ENCODE data around the gene SALL1.

SALL1 gene

GRCh38 chr16:51149721-51150164 is 1.3 kb downstream of the SALL1 start:
- Histone ChIP-seq H2BK15ac (ENCODE audit: low read depth, poor library complexity, severe bottlenecking) (peak overlapping the region; percentile 84), H2BK5ac (ENCODE audit: low read depth, low read length, poor library complexity, severe bottlenecking) (peak overlapping the region; percentile 94), H2BK12ac (ENCODE audit: low read length in 2 of 2) (peak overlapping the region; percentile 89 to 94), H4K91ac (ENCODE audit: low read length) (peak overlapping the region; percentile 93), H3K9ac (ENCODE audit: low read length) (peak overlapping the region; percentile 89), H4K8ac (ENCODE audit: low read length) (peak overlapping the region; percentile 81), H3K9me3 (ENCODE audit: control insufficient read depth, low read length) (no peaks in the 10 kb centered on the region), H3K4me2 (ENCODE audit: low read length, poor library complexity, severe bottlenecking) (peak overlapping the region; percentile 98), H3K79me1 (replicated peaks; ENCODE audit: low read length, poor library complexity, severe bottlenecking) (peaks cover 2% of the 10 kb centered on the region), H3K4ac (ENCODE audit: low read depth in 1 of 2, low read length in 2 of 2) (peak overlapping the region; percentile 94 to 98), H3K27ac (ENCODE audit: low read length, poor library complexity, severe bottlenecking) (peak overlapping the region; percentile 69), H3K23ac (ENCODE audit: low read length in 2 of 2) (peak overlapping the region in 1 of 2 experiments; percentile 99), H3K4me3 (ENCODE audit: insufficient read depth in 1 of 2, low read depth in 1 of 2, low read length in 2 of 2) (peak overlapping the region; percentile 82 to 94), H3K27me3 (ENCODE audit: control insufficient read depth in 1 of 2, insufficient read depth in 1 of 2, low read length in 2 of 2) (peaks cover 14 to 26% of the 10 kb centered on the region in 2 experiments), H3K18ac (ENCODE audit: low read depth in 1 of 2, low read length in 2 of 2) (peak overlapping the region; percentile 100), H3K14ac (ENCODE audit: low read length in 2 of 2) (peak overlapping the region in 1 of 2 experiments; percentile 87), H3K4me1 (ENCODE audit: control insufficient read depth, insufficient read depth, low read depth, low read length) (peaks cover 20% of the 10 kb centered on the region), H3K36me3 (ENCODE audit: control insufficient read depth in 1 of 2, insufficient read depth in 2 of 2, low read depth in 1 of 2, low read length in 2 of 2) (no peaks in the 10 kb centered on the region), H2BK120ac (ENCODE audit: low read depth, low read length) (peak overlapping the region; percentile 80), H2AFZ (ENCODE audit: low read depth, low read length) (peak overlapping the region; percentile 42), H2AK5ac (ENCODE audit: low read length, severe bottlenecking) (no peak overlapping the region)
- WGBS = under 1% methylated on average over 35 of the region's 35 CpGs
- peak; percentile 25 for DNase-seq

DNA sequence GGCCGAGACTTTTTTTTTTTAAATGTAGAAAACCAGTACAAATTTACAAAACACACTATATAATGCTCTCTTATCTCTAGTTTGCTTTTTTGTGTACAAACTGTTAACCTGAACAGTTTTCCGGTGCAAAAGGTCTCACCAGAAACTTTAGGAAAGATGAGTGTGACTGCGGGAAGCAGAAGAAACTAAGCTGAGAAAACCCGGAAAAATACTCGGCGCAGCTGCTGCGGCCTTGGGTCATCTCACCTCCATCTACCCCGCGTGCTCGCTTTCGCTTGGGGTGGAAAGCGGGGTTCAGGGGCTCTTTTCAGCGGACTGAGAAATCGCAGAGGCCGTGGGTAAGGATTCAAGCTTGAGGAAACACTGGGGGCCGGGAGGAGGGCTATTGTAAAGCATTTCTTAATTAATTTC is 1.8 kb downstream of the SALL1 start:
- Histone ChIP-seq H3K27me3 (ENCODE audit: control insufficient read depth in 1 of 2, insufficient read depth in 1 of 2, low read length in 2 of 2) (peaks cover 9 to 21% of the 10 kb centered on the region in 2 experiments), H3K4me1 (ENCODE audit: control insufficient read depth, insufficient read depth, low read depth, low read length) (peaks cover 15% of the 10 kb centered on the region), H3K4ac (ENCODE audit: low read depth in 1 of 2, low read length in 2 of 2) (peak overlapping the region in 1 of 2 experiments; percentile 98), H4K8ac (ENCODE audit: low read length) (no peak overlapping the region), H3K18ac (ENCODE audit: low read depth in 1 of 2, low read length in 2 of 2) (peak overlapping the region; percentile 100), H2AFZ (ENCODE audit: low read depth, low read length) (no peak overlapping the region), H3K36me3 (ENCODE audit: control insufficient read depth in 1 of 2, insufficient read depth in 2 of 2, low read depth in 1 of 2, low read length in 2 of 2) (no peaks in the 10 kb centered on the region), H2AK5ac (ENCODE audit: low read length, severe bottlenecking) (no peak overlapping the region), H2BK5ac (ENCODE audit: low read depth, low read length, poor library complexity, severe bottlenecking) (peak overlapping the region; percentile 94), H3K27ac (ENCODE audit: low read length, poor library complexity, severe bottlenecking) (peak overlapping the region; percentile 69), H2BK12ac (ENCODE audit: low read length in 2 of 2) (no peak overlapping the region), H3K14ac (ENCODE audit: low read length in 2 of 2) (no peak overlapping the region), H2BK120ac (ENCODE audit: low read depth, low read length) (peak overlapping the region; percentile 80), H3K9ac (ENCODE audit: low read length) (peak overlapping the region; percentile 89), H3K4me2 (ENCODE audit: low read length, poor library complexity, severe bottlenecking) (peak overlapping the region; percentile 98), H3K4me3 (ENCODE audit: insufficient read depth in 1 of 2, low read depth in 1 of 2, low read length in 2 of 2) (peak overlapping the region; percentile 47 to 82), H3K79me1 (replicated peaks; ENCODE audit: low read length, poor library complexity, severe bottlenecking) (peaks cover 2% of the 10 kb centered on the region), H3K23ac (ENCODE audit: low read length in 2 of 2) (no peak overlapping the region), H3K9me3 (ENCODE audit: control insufficient read depth, low read length) (no peaks in the 10 kb centered on the region), H4K91ac (ENCODE audit: low read length) (peak overlapping the region; percentile 34), H2BK15ac (ENCODE audit: low read depth, poor library complexity, severe bottlenecking) (peak overlapping the region; percentile 67)
- DNase-seq = peak; percentile 58
- 1% methylated on average over 13 of the region's 16 CpGs for WGBS

- Histone ChIP-seq H2AFZ (ENCODE audit: low read depth, low read length) (no peak overlapping the region), H3K4me1 (ENCODE audit: control insufficient read depth, insufficient read depth, low read depth, low read length) (peaks cover 13% of the 10 kb centered on the region), H4K91ac (ENCODE audit: low read length) (no peak overlapping the region), H3K36me3 (ENCODE audit: control insufficient read depth in 1 of 2, insufficient read depth in 2 of 2, low read depth in 1 of 2, low read length in 2 of 2) (no peaks in the 10 kb centered on the region), H3K27me3 (ENCODE audit: control insufficient read depth in 1 of 2, insufficient read depth in 1 of 2, low read length in 2 of 2) (peaks cover 4 to 17% of the 10 kb centered on the region in 2 experiments), H3K23ac (ENCODE audit: low read length in 2 of 2) (no peak overlapping the region), H3K4ac (ENCODE audit: low read depth in 1 of 2, low read length in 2 of 2) (no peak overlapping the region), H3K4me2 (ENCODE audit: low read length, poor library complexity, severe bottlenecking) (peak overlapping the region; percentile 98), H2BK15ac (ENCODE audit: low read depth, poor library complexity, severe bottlenecking) (no peak overlapping the region), H3K79me1 (replicated peaks; ENCODE audit: low read length, poor library complexity, severe bottlenecking) (peaks cover 2% of the 10 kb centered on the region), H2BK120ac (ENCODE audit: low read depth, low read length) (no peak overlapping the region), H3K9me3 (ENCODE audit: control insufficient read depth, low read length) (no peaks in the 10 kb centered on the region), H3K4me3 (ENCODE audit: insufficient read depth in 1 of 2, low read depth in 1 of 2, low read length in 2 of 2) (no peak overlapping the region), H3K14ac (ENCODE audit: low read length in 2 of 2) (no peak overlapping the region), H3K9ac (ENCODE audit: low read length) (no peak overlapping the region), H4K8ac (ENCODE audit: low read length) (no peak overlapping the region), H3K27ac (ENCODE audit: low read length, poor library complexity, severe bottlenecking) (no peak overlapping the region), H3K18ac (ENCODE audit: low read depth in 1 of 2, low read length in 2 of 2) (no peak overlapping the region), H2AK5ac (ENCODE audit: low read length, severe bottlenecking) (no peak overlapping the region), H2BK12ac (ENCODE audit: low read length in 2 of 2) (no peak overlapping the region), H2BK5ac (ENCODE audit: low read depth, low read length, poor library complexity, severe bottlenecking) (no peak overlapping the region)
- WGBS = no CpG with 5 or more reads among the region's 2 CpGs
- peak; percentile 51 for DNase-seq
These were observed 2.3 kb downstream of the SALL1 start for GRCh38 chr16:51148678-51149228.

DNA sequence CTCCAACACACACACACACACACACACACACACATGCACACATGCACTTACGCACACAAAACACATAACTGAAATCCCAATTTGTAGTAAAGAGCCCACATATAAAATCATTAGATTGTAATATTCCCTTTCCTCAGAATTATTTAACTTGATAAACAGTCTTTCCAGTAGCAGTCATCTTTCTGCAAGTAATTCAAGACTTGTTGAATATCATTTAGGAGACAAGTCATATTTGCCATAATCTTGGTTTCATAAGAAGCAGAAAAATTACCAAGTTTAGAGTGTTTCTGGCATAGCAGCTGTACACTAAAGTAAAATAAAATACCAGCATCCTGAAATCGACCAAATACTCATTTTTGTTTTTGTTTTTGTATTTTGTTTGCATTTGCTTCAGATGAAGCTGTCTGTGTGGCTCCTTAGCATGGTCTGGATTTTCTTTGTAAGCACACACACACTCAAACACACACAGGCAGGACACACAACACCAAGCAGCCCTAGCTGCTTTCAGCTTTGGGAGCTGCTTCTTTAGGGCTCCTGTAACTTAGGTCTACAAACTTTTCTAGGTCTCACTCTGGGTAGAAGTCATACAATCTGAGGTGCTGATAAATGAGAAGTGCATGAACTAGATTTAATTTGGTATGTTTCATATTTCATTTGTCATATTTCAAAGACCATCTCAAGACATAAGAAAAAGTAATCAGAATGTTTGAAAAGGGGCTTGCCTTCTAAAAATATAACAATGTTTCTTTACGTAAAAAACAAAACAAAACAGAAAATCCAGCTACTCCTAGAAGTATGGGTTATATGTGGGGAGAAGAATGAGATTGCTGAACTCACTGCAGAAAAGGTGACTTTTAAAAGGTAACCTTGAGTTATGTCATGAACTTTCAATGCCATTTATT is 3.0 kb downstream of the SALL1 start:
- Histone ChIP-seq H3K9me3 (ENCODE audit: control insufficient read depth, low read length) (no peaks in the 10 kb centered on the region), H3K4ac (ENCODE audit: low read depth in 1 of 2, low read length in 2 of 2) (no peak overlapping the region), H3K79me1 (replicated peaks; ENCODE audit: low read length, poor library complexity, severe bottlenecking) (no peaks in the 10 kb centered on the region), H2AFZ (ENCODE audit: low read depth, low read length) (no peak overlapping the region), H2BK120ac (ENCODE audit: low read depth, low read length) (no peak overlapping the region), H3K14ac (ENCODE audit: low read length in 2 of 2) (no peak overlapping the region), H3K23ac (ENCODE audit: low read length in 2 of 2) (no peak overlapping the region), H4K8ac (ENCODE audit: low read length) (no peak overlapping the region), H3K4me3 (ENCODE audit: insufficient read depth in 1 of 2, low read depth in 1 of 2, low read length in 2 of 2) (no peak overlapping the region), H2BK5ac (ENCODE audit: low read depth, low read length, poor library complexity, severe bottlenecking) (no peak overlapping the region), H3K36me3 (ENCODE audit: control insufficient read depth in 1 of 2, insufficient read depth in 2 of 2, low read depth in 1 of 2, low read length in 2 of 2) (no peaks in the 10 kb centered on the region), H2AK5ac (ENCODE audit: low read length, severe bottlenecking) (no peak overlapping the region), H4K91ac (ENCODE audit: low read length) (no peak overlapping the region), H2BK12ac (ENCODE audit: low read length in 2 of 2) (no peak overlapping the region), H3K18ac (ENCODE audit: low read depth in 1 of 2, low read length in 2 of 2) (no peak overlapping the region), H3K4me2 (ENCODE audit: low read length, poor library complexity, severe bottlenecking) (no peak overlapping the region), H3K9ac (ENCODE audit: low read length) (no peak overlapping the region), H2BK15ac (ENCODE audit: low read depth, poor library complexity, severe bottlenecking) (no peak overlapping the region), H3K4me1 (ENCODE audit: control insufficient read depth, insufficient read depth, low read depth, low read length) (peaks cover 8% of the 10 kb centered on the region), H3K27me3 (ENCODE audit: control insufficient read depth in 1 of 2, insufficient read depth in 1 of 2, low read length in 2 of 2) (peaks cover 0 to 10% of the 10 kb centered on the region in 2 experiments), H3K27ac (ENCODE audit: low read length, poor library complexity, severe bottlenecking) (no peak overlapping the region)
- DNase-seq = peak; percentile 60
- WGBS = 29% methylated on average over 1 of the region's 3 CpGs
